Type B pancreatic cell (in vitro differentiated cells): ENCODE results near the gene TXNIP. TPM values are rescaled to one million over a fixed set of nuclear protein-coding genes. Genes with fewer than 3 reads are reported as not detected.

ENCODE experiments used
- DNase-seq: peaks from one replicate; pipeline ENCODE4 v3.0.0; 2021; ENCODE audit warnings: mixed read lengths; ENCODE audit not compliant: unreplicated experiment; ENCODE audit errors: extremely low spot score
- H3K27ac Mint-ChIP-seq: 2 replicates; pipeline ENCODE4 v1.8.0; 2021; ENCODE audit warnings: mild to moderate bottlenecking, mixed read lengths
- H3K27me3 Mint-ChIP-seq: 2 replicates; pipeline ENCODE4 v1.8.0; 2021; ENCODE audit warnings: mixed read lengths
- H3K36me3 Mint-ChIP-seq: 2 replicates; pipeline ENCODE4 v1.8.0; 2021; ENCODE audit warnings: mixed read lengths
- H3K4me1 Mint-ChIP-seq: one replicate; pipeline ENCODE4 v1.8.0; 2021; ENCODE audit warnings: mixed read lengths; ENCODE audit not compliant: unreplicated experiment
- H3K4me3 Mint-ChIP-seq: 2 replicates; pipeline ENCODE4 v1.8.0; 2021; ENCODE audit warnings: mild to moderate bottlenecking, mixed read lengths
- H3K9me3 Mint-ChIP-seq: 2 replicates; pipeline ENCODE4 v1.8.0; 2021; ENCODE audit warnings: mixed read lengths
- CTCF ChIP-seq: fragments of 200-600 bp; sonication (generic); conservative IDR thresholded peaks from 2 replicates; pipeline ENCODE4 v1.5.0; 2021; ENCODE audit warnings: antibody characterized with exemption, mild to moderate bottlenecking
- total RNA-seq: library from RNA; stranded (reverse); gene quantifications from 2 replicates; pipeline ENCODE4 v1.2.1, GENCODE V29; 2021; ENCODE audit warnings: low replicate concordance

TXNIP gene
- total RNA-seq, 1 donor from 2014 or later, result 96.7 TPM

DNA sequence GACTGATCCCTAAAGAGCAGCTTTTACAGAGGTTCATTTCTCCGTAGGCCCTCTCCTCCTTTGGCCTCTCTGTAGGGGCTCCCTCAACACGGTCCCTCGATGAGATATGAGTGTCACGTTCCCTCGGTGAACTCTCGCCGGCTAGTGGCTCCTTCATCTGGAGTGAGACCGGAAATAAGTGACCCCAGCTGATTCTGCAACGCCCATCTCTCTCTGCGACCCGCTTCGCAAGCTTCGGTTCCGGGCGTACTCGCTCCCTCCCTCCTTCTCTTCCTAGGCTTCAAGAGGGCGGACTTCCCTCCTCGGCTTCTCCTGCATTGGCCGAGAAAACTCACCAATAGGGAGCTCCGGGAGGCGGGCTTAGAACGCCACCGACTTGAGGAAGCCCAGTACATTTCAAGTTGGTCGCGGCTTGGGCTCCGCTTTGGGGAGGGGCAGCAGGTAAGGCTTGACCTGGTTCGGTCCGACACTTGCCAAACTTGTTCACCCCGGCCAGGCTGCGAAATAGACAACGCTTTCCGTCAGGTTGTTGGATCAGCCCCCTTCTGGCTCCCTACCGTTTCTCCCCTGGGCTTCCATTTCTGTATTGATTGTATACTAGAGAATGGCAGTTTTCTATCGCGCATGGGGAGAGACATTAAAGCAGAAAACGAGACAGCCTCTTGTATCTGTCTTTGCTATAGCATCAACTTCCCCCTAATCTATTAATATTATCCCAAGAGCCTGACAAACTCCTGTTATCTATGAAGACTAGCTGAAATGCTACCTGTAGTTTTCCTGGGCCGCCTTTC is 31.9 kb downstream of the TXNIP start, which contains the start of the genes ANKRD34A and POLR3GL:
TSS of gene ANKRD34A (minus strand) at position 248 of the 791 bp plus-strand sequence. CDS start 2,816 bp downstream, outside the sequence.
TSS of gene POLR3GL (plus strand) at position 363 of the 791 bp plus-strand sequence. CDS start 10,176 bp downstream, outside the sequence.
- peak within 1 kb of the TSS; percentile 97 for H3K4me3 Mint-ChIP-seq

DNA sequence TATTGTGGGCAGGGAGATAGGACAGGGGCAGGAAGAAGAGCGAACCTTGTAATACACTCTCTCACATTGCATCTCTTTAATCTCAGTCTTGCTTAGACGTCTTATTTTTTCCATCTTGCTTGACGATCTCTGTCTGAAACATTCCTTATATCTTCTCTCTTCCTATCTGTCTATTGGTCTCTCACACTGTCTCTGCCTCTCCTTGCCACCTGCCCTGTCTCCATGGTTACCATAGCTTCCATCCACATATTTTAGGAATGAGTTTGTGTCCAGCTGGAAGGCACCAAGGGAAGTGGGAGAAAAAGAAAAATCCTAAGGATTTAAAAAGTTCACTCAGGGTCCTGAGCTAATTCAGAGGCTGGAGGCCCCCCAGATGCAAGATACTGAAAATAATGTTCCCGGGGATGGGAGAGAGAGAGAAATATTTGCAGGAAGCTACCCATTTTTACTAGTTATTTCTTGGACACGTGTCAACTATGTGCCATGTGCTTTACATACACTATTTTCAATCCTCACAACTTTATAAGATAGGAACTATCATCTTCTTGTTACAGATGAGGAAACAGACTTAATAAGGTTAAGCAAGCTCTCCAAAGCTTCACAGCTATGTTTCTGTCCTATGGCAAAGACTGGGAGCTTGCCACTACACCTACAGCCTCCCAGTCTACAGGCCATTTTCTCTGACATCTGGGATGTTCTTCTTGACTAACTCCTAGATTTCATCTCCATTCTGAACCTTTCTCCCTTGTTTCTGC is 32.9 kb downstream of the TXNIP start:
- Mint-ChIP-seq H3K27me3 (peaks cover 53% of the 10 kb centered on the region), H3K9me3 (no peaks in the 10 kb centered on the region), H3K27ac (peak overlapping the region; percentile 85), H3K36me3 (no peaks in the 10 kb centered on the region), H3K4me1 (peaks cover 33% of the 10 kb centered on the region), H3K4me3 (peak overlapping the region; percentile 97)
- no peak for DNase-seq
- no peak for TF ChIP-seq CTCF

More for the DNA sequence above, 31.9 kb downstream of the TXNIP start, which contains the start of the genes ANKRD34A and POLR3GL:
- DNase-seq, result peak; percentile 86
- Mint-ChIP-seq H3K36me3 (no peaks in the 10 kb centered on the region), H3K9me3 (no peaks in the 10 kb centered on the region), H3K4me1 (peaks cover 25% of the 10 kb centered on the region), H3K27ac (peak within 1 kb of the TSS; percentile 85), H3K27me3 (peaks cover 42% of the 10 kb centered on the region)
- no peak for TF ChIP-seq CTCF

DNA sequence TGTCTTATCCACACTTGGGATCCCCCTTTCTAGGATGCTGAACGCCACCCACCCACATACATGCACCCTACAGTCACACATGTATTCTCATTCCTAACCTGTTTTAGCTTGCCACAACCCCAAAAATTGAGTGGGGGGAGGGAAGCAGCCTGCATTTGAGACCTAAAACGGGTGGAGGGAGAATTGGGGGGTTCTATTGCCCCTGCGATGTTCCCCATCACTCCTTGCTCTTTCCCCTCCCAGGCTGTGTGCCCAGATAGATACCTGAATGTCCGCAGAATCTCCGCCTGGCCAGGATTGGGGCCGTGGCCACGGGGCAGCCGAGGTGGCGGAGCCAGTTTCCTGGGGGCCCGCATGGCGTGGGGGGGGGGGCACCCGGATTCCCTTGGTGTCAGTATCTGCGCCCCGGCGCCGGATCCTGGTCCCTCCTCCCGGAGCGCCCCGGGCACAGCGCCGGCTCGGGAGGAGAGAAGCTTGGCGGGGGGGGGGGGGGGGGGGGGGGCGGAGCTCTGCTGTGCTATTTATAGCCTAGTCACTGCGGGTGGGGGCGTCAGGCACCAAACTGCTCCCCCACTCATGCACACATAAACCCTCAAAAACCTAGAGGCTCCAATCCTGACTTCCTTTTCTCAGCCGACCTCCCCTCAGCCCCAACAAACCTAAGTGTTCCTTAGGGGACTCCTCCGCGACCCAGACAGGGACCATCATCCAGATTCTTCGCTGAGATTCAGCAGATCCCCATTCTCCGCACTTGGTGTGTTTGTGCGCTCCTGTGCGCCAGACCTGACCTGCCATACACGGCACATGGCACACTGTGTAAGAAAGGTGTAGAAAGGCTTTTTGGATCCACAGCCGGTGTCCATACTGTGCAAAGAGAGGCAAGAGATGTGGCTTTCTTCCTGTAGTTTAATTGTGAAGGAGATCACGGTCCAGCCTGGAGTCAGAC is 33.9 kb downstream of the TXNIP start:
- no peaks in the 10 kb centered on the region for H3K36me3 Mint-ChIP-seq
- H3K27me3 Mint-ChIP-seq, result peaks cover 60% of the 10 kb centered on the region
- H3K27ac Mint-ChIP-seq, result peak overlapping the region; percentile 70
- peak overlapping the region; percentile 92 for H3K4me3 Mint-ChIP-seq
- H3K9me3 Mint-ChIP-seq, result no peaks in the 10 kb centered on the region
- no peak for DNase-seq
- H3K4me1 Mint-ChIP-seq, result peaks cover 39% of the 10 kb centered on the region
- TF ChIP-seq CTCF, result no peak

GRCh38 chr1:145961425-145962156 is 34.8 kb downstream of the TXNIP start:
- no peak for TF ChIP-seq CTCF
- no peak for DNase-seq
- H3K27ac Mint-ChIP-seq, result peak overlapping the region; percentile 70
- H3K9me3 Mint-ChIP-seq, result no peaks in the 10 kb centered on the region
- peak overlapping the region; percentile 92 for H3K4me3 Mint-ChIP-seq
- no peaks in the 10 kb centered on the region for H3K36me3 Mint-ChIP-seq
- H3K27me3 Mint-ChIP-seq, result peaks cover 68% of the 10 kb centered on the region
- peaks cover 39% of the 10 kb centered on the region for H3K4me1 Mint-ChIP-seq

DNA sequence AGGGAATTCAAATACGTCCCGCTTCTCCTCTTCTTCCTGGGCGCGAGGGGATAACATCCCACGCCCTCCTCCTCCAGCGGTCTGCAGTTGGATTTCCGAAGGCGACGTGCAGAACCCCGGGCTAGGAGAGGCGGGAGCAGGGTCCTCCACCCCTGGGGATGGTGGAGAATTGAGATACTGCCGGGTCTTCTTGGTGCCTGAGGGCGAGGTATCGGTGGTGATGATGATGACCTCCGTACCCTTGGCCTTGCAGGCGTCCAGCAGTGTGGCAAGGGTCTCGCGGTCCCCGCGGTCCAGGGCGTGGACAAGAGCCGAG is 35.3 kb downstream of the TXNIP start:
- peaks cover 71% of the 10 kb centered on the region for H3K27me3 Mint-ChIP-seq
- H3K4me3 Mint-ChIP-seq, result peak overlapping the region; percentile 92
- H3K27ac Mint-ChIP-seq, result no peak overlapping the region

More for the DNA sequence above, 35.3 kb downstream of the TXNIP start:
- Mint-ChIP-seq H3K36me3 (no peaks in the 10 kb centered on the region), H3K4me1 (peaks cover 39% of the 10 kb centered on the region), H3K9me3 (no peaks in the 10 kb centered on the region)
- no peak for TF ChIP-seq CTCF
- DNase-seq, result no peak
